A549 (cell line): Measurements from ENCODE around the gene RAB26.
"Not testable (repeated sequence)": the region's sequence is repeated elsewhere in the genome, so short reads cannot be mapped to it uniquely, and the experiment has no call there.

Experiments
- EP300 ChIP-seq, 2 experiments: fragments of >200 bp; sonication (Bioruptor Twin); formaldehyde crosslinking; IDR thresholded peaks; 2 replicates in 1 of 2; 3 replicates in 1 of 2; pipeline ENCODE4 v1.6.1; 2016 to 2017
- MAX ChIP-seq: IDR thresholded peaks from 2 replicates; pipeline ENCODE4 v1.6.1; 2012
- MYC ChIP-seq: IDR thresholded peaks from 2 replicates; pipeline ENCODE4 v1.6.1; 2012; ENCODE audit warnings: mild to moderate bottlenecking, inconsistent platforms, low read length, improper control_type of control experiment, borderline replicate concordance
- POLR2A ChIP-seq: IDR thresholded peaks from 2 replicates; pipeline ENCODE4 v1.6.1; 2012; ENCODE audit warnings: mild to moderate bottlenecking, low read length
- SREBF2 ChIP-seq: fragments of 450-650 bp; IDR thresholded peaks from 2 replicates; pipeline ENCODE4 v1.6.1; 2014; ENCODE audit warnings: mild to moderate bottlenecking, moderate library complexity
- TF ChIP-seq, protein P1 (sequence below): fragments of >200 bp; sonication (Bioruptor Twin); formaldehyde crosslinking; IDR thresholded peaks from 3 replicates; pipeline ENCODE4 v1.5.1; 2016

DNA sequence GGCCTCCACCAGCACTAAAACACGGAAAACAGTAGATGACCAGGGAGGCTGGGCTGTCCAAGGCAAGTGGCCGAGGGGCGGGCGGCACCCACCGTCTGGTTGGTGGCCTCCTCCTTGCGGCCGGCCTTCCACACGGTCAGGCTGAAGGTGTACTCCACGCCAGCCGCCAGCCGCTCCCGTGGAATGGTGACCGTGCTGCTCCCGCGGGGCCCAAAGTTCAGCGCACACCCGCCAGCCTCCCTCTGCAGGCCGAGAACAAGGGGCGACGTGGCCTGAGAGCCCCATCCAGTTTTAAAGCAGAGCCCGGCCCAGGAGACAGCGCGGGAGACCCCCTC is 40.7 kb upstream of the RAB26 start:
- TF ChIP-seq MYC; MAX; SREBF2; POLR2A; EP300 (IDR thresholded peaks at IDR 0.05): not testable (repeated sequence)
- TF ChIP-seq, protein P1, sequence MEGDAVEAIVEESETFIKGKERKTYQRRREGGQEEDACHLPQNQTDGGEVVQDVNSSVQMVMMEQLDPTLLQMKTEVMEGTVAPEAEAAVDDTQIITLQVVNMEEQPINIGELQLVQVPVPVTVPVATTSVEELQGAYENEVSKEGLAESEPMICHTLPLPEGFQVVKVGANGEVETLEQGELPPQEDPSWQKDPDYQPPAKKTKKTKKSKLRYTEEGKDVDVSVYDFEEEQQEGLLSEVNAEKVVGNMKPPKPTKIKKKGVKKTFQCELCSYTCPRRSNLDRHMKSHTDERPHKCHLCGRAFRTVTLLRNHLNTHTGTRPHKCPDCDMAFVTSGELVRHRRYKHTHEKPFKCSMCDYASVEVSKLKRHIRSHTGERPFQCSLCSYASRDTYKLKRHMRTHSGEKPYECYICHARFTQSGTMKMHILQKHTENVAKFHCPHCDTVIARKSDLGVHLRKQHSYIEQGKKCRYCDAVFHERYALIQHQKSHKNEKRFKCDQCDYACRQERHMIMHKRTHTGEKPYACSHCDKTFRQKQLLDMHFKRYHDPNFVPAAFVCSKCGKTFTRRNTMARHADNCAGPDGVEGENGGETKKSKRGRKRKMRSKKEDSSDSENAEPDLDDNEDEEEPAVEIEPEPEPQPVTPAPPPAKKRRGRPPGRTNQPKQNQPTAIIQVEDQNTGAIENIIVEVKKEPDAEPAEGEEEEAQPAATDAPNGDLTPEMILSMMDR: not testable (repeated sequence)
